ENCODE measurements around the gene BCAP31. TPM values are rescaled to one million over a fixed set of nuclear protein-coding genes. Genes with fewer than 3 reads are reported as not detected.
A peak's percentile ranks its signal among the peaks of the same experiment; 100 is the strongest.
"Not testable (repeated sequence)": the region's sequence is repeated elsewhere in the genome, so short reads cannot be mapped to it uniquely, and the experiment has no call there.

BCAP31 gene
- total RNA-seq, 2 donors from 2014 or later = 217 to 295 TPM

GRCh38 chrX:153700376-153700945 lies 23.7 kb downstream of the BCAP31 start:
- H3K36me3 ChIP-seq = no peaks in the 10 kb centered on the region
- no peak for DNase-seq
- intact Hi-C loops (cut with DNase I) = no loop called here
- H3K27me3 ChIP-seq = no peaks in the 10 kb centered on the region
- H3K9me3 ChIP-seq = no peaks in the 10 kb centered on the region
- H3K4me3 ChIP-seq = no peak overlapping the region
- no peaks in the 10 kb centered on the region for H3K4me1 ChIP-seq
- peak overlapping the region; percentile 77 for H3K27ac ChIP-seq
- H3K9ac ChIP-seq (ENCODE audit: low read depth in 2 of 2, low read length in 2 of 2) = peak overlapping the region; percentile 39 to 40
- no peak for TF ChIP-seq CTCF (IDR thresholded peaks at IDR 0.05)

GRCh38 chrX:153699784-153700371 lies 24.3 kb downstream of the BCAP31 start:
- peak overlapping the region; percentile 39 to 58 for H3K9ac ChIP-seq (ENCODE audit: low read depth in 2 of 2, low read length in 2 of 2)
- H3K36me3 ChIP-seq; H3K9me3 ChIP-seq; intact Hi-C loops (cut with DNase I); H3K4me3 ChIP-seq; H3K27me3 ChIP-seq; H3K4me1 ChIP-seq: not testable (repeated sequence)
- H3K27ac ChIP-seq = peak overlapping the region; percentile 83
- DNase-seq = peak; percentile 67

GRCh38 chrX:153699210-153699783 lies 24.9 kb downstream of the BCAP31 start:
- H3K4me3 ChIP-seq; H3K4me1 ChIP-seq; intact Hi-C loops (cut with DNase I); H3K27me3 ChIP-seq; H3K36me3 ChIP-seq; H3K9me3 ChIP-seq: not testable (repeated sequence)
- Histone ChIP-seq H3K27ac (peak overlapping the region; percentile 83), H3K9ac (ENCODE audit: low read depth in 2 of 2, low read length in 2 of 2) (peak overlapping the region in 1 of 2 donors; percentile 58)
- DNase-seq = peak; percentile 72

- intact Hi-C loops (cut with DNase I) = no loop called here
- no peak for TF ChIP-seq CTCF (IDR thresholded peaks at IDR 0.05)
These were observed 26.0 kb downstream of the BCAP31 start for GRCh38 chrX:153697924-153698865.

GRCh38 chrX:153696986-153697722 lies 27.0 kb downstream of the BCAP31 start:
- H3K4me3 ChIP-seq; H3K27ac ChIP-seq; H3K36me3 ChIP-seq; H3K9me3 ChIP-seq; H3K9ac ChIP-seq (ENCODE audit: low read depth in 2 of 2, low read length in 2 of 2); H3K27me3 ChIP-seq; H3K4me1 ChIP-seq; DNase-seq; intact Hi-C loops (cut with DNase I): not testable (repeated sequence)

More at GRCh38 chrX:153697924-153698865, 26.0 kb downstream of the BCAP31 start:
- peak overlapping the region; percentile 83 for H3K27ac ChIP-seq
- H3K36me3 ChIP-seq = no peaks in the 10 kb centered on the region
- no peaks in the 10 kb centered on the region for H3K4me1 ChIP-seq
- no peaks in the 10 kb centered on the region for H3K9me3 ChIP-seq
- H3K27me3 ChIP-seq = no peaks in the 10 kb centered on the region
- no peak for DNase-seq
- H3K9ac ChIP-seq (ENCODE audit: low read depth in 2 of 2, low read length in 2 of 2) = peak overlapping the region in 1 of 2 donors; percentile 19
- H3K4me3 ChIP-seq = no peak overlapping the region

GRCh38 chrX:153696538-153696937 lies 27.6 kb downstream of the BCAP31 start:
- H3K9me3 ChIP-seq; H3K4me3 ChIP-seq; DNase-seq; H3K9ac ChIP-seq (ENCODE audit: low read depth in 2 of 2, low read length in 2 of 2); H3K27me3 ChIP-seq; H3K4me1 ChIP-seq; H3K27ac ChIP-seq; intact Hi-C loops (cut with DNase I); H3K36me3 ChIP-seq: not testable (repeated sequence)

- no peak for DNase-seq
- intact Hi-C loops (cut with DNase I) = no loop called here
- Histone ChIP-seq H3K36me3 (no peaks in the 10 kb centered on the region), H3K9me3 (no peaks in the 10 kb centered on the region), H3K9ac (ENCODE audit: low read depth in 2 of 2, low read length in 2 of 2) (no peak overlapping the region), H3K4me1 (no peaks in the 10 kb centered on the region), H3K27me3 (no peaks in the 10 kb centered on the region), H3K27ac (no peak overlapping the region), H3K4me3 (no peak overlapping the region)
- no peak for TF ChIP-seq CTCF (IDR thresholded peaks at IDR 0.05)
These were observed 28.1 kb downstream of the BCAP31 start for GRCh38 chrX:153696100-153696499.

All from colonic mucosa (tissue), 4 donors.